Colonic mucosa (tissue), 4 donors: Measurements from ENCODE around the gene CTDP1. TPM values are rescaled to one million over a fixed set of nuclear protein-coding genes. Genes with fewer than 3 reads are reported as not detected.

ENCODE experiments used
- DNase-seq: peaks from one replicate; pipeline ENCODE4 v3.0.0-alpha.2; 2020
- H3K27ac ChIP-seq: fragments of 200-600 bp; one replicate; pipeline ENCODE4 v1.8.0; 2021
- H3K27me3 ChIP-seq: fragments of 200-600 bp; one replicate; pipeline ENCODE4 v1.8.0; 2021
- H3K36me3 ChIP-seq: fragments of 200-600 bp; one replicate; pipeline ENCODE4 v1.8.0; 2021
- H3K4me1 ChIP-seq: fragments of 200-600 bp; one replicate; pipeline ENCODE4 v1.8.0; 2021; ENCODE audit warnings: mild to moderate bottlenecking
- H3K4me3 ChIP-seq: fragments of 200-600 bp; one replicate; pipeline ENCODE4 v1.8.0; 2021
- H3K9ac ChIP-seq, 2 donors: one replicate each; pipeline ENCODE4 v1.7.0; 2013; ENCODE audit warnings: control low read depth in 2 of 2, low read depth in 2 of 2, low read length in 2 of 2
- H3K9me3 ChIP-seq: fragments of 200-600 bp; one replicate; pipeline ENCODE4 v1.8.0; 2021
- CTCF ChIP-seq: fragments of 200-600 bp; IDR thresholded peaks from one replicate; pipeline ENCODE4 v1.8.0; 2022; ENCODE audit warnings: antibody characterized with exemption, mild to moderate bottlenecking
- intact Hi-C: fragments of 100-400 bp; cut with DNase I; formaldehyde crosslinking; loops from one replicate; pipeline ENCODE4 v1.14.1; 2022
- total RNA-seq, 2 donors: library from RNA; stranded (reverse); fragmentation: NEBNext Ultra II Directional in 1 of 2; extraction: Animal tissue kit (Norgen Biotek cat#: 25700) in 1 of 2; gene quantifications; one replicate each; pipeline ENCODE4 v1.2.1, GENCODE V29; 2021
- donor health status: healthy.
- donor health status: DM: no; HTN: no; CAD: no.
- donor health status: DM: no; HTN: no; CAD: no.

CTDP1 gene
- total RNA-seq, 2 donors from 2014 or later: 34.7 to 36.9 TPM

DNA sequence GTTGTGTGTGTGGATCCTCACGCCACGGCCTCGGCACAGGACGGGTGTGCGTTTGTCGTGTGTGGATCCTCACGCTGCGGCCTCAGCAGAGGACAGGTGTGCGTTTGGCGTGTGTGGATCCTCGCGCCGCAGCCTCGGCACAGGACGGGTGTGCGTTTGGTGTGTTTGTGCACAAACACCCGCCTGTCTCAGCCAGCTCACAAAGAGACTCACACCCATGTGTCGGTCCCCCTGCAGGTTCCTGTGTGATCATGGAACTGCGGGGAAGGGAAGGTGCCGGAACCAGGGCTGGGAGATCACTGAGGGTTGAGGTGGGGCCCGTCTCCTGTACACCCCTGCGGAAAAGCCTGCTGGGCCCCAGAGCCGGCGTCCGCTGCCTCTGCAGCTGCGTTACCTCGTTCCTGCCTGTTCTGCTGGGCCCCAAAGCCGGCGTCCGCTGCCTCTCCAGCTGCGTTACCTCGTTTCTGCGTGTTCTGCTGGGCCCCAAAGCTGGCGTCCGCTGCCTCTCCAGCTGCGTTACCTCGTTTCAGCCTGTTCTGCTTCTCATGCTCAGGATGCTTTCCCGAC, 53.6 kb downstream of the CTDP1 start:
- Histone ChIP-seq H3K27me3 (no peaks in the 10 kb centered on the region), H3K9me3 (no peaks in the 10 kb centered on the region), H3K4me3 (no peak overlapping the region), H3K9ac (no peak overlapping the region), H3K4me1 (no peaks in the 10 kb centered on the region), H3K27ac (no peak overlapping the region), H3K36me3 (peaks cover 19% of the 10 kb centered on the region)
- intact Hi-C loops: no loop called here
- no peak for DNase-seq
- no peak for TF ChIP-seq CTCF

DNA sequence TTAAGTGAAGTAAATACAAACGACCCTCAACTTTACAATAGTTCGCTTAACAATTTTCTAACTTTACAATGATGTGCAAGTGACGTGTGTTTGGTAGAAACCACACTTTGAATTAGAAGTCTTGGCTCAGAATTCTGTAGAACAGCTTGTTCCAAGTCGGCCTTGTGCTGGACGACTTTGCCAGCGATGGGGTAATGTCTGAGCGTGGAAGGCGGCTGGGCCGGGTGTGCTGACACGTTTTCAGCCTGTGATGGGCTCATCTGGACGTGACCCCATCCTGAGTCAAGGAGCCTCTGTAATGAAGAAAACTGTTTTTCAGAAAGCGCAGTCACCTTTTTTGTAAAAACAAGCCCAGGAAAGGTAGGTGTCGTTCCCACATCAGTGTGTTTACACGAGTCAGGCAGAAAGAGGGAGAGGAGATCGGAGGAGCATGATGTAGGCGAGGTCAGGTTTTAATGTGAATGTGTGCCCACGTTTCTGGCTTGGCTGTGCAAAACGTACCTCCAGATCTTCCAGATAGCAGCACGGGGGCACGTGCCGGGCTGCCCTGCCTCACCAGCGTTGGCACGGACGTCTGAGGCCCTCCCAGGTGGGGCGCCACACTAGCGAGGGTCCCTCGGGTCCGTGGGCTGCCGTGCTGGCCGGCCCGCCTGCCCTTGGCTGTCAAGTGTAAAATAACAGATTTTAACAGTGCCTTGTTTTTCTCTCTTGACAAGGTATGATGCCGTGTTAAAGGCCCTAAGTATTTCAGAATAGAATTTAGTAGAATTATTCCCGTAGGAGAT, 54.6 kb downstream of the CTDP1 start:
- no peaks in the 10 kb centered on the region for H3K4me1 ChIP-seq
- intact Hi-C loops: no loop called here
- no peak overlapping the region for H3K4me3 ChIP-seq
- H3K9me3 ChIP-seq: no peaks in the 10 kb centered on the region
- no peak for TF ChIP-seq CTCF
- no peak overlapping the region for H3K9ac ChIP-seq
- H3K27me3 ChIP-seq: no peaks in the 10 kb centered on the region
- DNase-seq: no peak
- H3K27ac ChIP-seq: no peak overlapping the region
- peaks cover 19% of the 10 kb centered on the region for H3K36me3 ChIP-seq

DNA sequence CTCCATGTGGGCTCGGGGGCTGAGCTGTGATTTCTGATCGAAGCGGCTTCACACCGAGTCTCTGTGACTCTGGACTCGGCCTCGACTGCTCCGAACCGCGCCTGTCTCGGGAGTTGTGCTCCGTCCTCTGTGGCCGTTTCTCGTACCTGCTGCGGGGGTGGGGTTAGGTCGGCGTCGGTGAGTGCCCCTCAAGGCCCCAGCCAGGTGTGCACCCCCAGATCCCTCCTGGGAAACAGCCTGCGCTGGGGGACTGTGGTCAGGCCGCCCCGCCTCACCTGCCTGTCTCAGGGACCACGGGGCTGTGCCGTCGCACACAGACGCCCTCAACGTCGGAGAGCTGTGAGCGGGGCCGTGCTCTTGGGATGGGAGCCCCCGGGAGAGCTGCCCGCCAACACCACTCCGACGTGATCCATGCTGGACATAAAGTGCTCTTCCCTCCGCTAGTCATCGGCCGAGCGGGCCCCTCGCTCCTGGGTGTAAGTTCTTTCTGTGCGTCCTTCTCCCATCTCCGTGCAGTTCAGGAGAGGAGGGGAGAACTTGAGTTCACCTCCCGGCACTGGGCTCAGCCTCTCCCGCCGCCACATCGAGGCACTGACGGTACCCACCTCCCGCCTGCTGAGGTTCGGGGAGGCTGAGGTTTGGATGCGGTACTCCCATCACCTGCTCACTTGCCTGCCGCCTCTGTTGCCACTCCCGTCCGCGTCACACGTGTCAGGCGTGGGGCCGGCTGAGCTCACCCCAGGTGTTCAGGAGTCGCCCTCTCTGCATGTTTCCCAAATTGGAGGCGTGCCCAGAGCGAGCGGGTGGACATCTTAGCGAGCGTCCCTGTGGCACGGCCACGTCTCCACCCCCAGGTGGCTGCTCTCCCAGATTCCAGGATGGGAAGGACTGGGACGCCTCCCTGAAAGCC, 55.7 kb downstream of the CTDP1 start:
- no peak for TF ChIP-seq CTCF
- Histone ChIP-seq H3K9me3 (no peaks in the 10 kb centered on the region), H3K9ac (no peak overlapping the region)

GRCh38 chr18:79736230-79736629, 56.6 kb downstream of the CTDP1 start:
- no peaks in the 10 kb centered on the region for H3K9me3 ChIP-seq
- intact Hi-C loops: no loop called here
- no peak overlapping the region for H3K4me3 ChIP-seq
- no peaks in the 10 kb centered on the region for H3K27me3 ChIP-seq
- H3K9ac ChIP-seq: no peak overlapping the region
- H3K4me1 ChIP-seq: no peaks in the 10 kb centered on the region
- peaks cover 4% of the 10 kb centered on the region for H3K36me3 ChIP-seq
- no peak overlapping the region for H3K27ac ChIP-seq
- no peak for TF ChIP-seq CTCF
- DNase-seq: no peak

More for the DNA sequence above, 55.7 kb downstream of the CTDP1 start:
- intact Hi-C loops: no loop called here
- H3K27me3 ChIP-seq: no peaks in the 10 kb centered on the region
- H3K4me1 ChIP-seq: no peaks in the 10 kb centered on the region
- H3K27ac ChIP-seq: no peak overlapping the region
- no peak overlapping the region for H3K4me3 ChIP-seq
- DNase-seq: no peak
- peaks cover 13% of the 10 kb centered on the region for H3K36me3 ChIP-seq

- intact Hi-C loops: no loop called here
- Histone ChIP-seq H3K27me3 (no peaks in the 10 kb centered on the region), H3K36me3 (no peaks in the 10 kb centered on the region), H3K4me3 (no peak overlapping the region), H3K9ac (no peak overlapping the region), H3K9me3 (no peaks in the 10 kb centered on the region), H3K4me1 (no peaks in the 10 kb centered on the region), H3K27ac (no peak overlapping the region)
- DNase-seq: no peak
- TF ChIP-seq CTCF: no peak
Measured at GRCh38 chr18:79736846-79737245, 57.2 kb downstream of the CTDP1 start.
